Effector memory CD4-positive, alpha-beta T cell (primary cell): Measurements from ENCODE around the gene CBS.
"Not testable (repeated sequence)": the region's sequence is repeated elsewhere in the genome, so short reads cannot be mapped to it uniquely, and the experiment has no call there.

Experiments
- DNase-seq, 3 donors: peaks; one replicate each; pipeline ENCODE4 v3.0.0-alpha.2; 2020
- H3K27ac ChIP-seq: 2 replicates; pipeline ENCODE4 v1.7.0; 2013; ENCODE audit warnings: mild to moderate bottlenecking, low read length, moderate library complexity; ENCODE audit not compliant: insufficient read depth, poor library complexity, severe bottlenecking
- H3K27me3 ChIP-seq: replicated peaks from 2 replicates; pipeline ENCODE4 v1.7.0; 2013; ENCODE audit warnings: mild to moderate bottlenecking, low read length; ENCODE audit not compliant: insufficient read depth, control insufficient read depth, poor library complexity, severe bottlenecking
- H3K36me3 ChIP-seq: 2 replicates; pipeline ENCODE4 v1.7.0; 2013; ENCODE audit warnings: mild to moderate bottlenecking, low read length, moderate library complexity; ENCODE audit not compliant: control insufficient read depth, insufficient read depth
- H3K4me1 ChIP-seq: 2 replicates; pipeline ENCODE4 v1.7.0; 2013; ENCODE audit warnings: low read length, mild to moderate bottlenecking; ENCODE audit not compliant: control insufficient read depth, insufficient read depth, poor library complexity, severe bottlenecking
- H3K4me3 ChIP-seq: 2 replicates; pipeline ENCODE4 v1.7.0; 2013; ENCODE audit warnings: low read length, low read depth, mild to moderate bottlenecking; ENCODE audit not compliant: insufficient read depth, poor library complexity, severe bottlenecking
- H3K9me3 ChIP-seq: 2 replicates; pipeline ENCODE4 v1.7.0; 2013; ENCODE audit warnings: mild to moderate bottlenecking, low read length, moderate library complexity; ENCODE audit not compliant: control insufficient read depth
- total RNA-seq, 3 donors: gene quantifications; one replicate each; lab custom pipeline; 2026; lab: John Stamatoyannopoulos, UW

The CBS gene
- 0 reads per million in 3 donors for total RNA-seq

DNA sequence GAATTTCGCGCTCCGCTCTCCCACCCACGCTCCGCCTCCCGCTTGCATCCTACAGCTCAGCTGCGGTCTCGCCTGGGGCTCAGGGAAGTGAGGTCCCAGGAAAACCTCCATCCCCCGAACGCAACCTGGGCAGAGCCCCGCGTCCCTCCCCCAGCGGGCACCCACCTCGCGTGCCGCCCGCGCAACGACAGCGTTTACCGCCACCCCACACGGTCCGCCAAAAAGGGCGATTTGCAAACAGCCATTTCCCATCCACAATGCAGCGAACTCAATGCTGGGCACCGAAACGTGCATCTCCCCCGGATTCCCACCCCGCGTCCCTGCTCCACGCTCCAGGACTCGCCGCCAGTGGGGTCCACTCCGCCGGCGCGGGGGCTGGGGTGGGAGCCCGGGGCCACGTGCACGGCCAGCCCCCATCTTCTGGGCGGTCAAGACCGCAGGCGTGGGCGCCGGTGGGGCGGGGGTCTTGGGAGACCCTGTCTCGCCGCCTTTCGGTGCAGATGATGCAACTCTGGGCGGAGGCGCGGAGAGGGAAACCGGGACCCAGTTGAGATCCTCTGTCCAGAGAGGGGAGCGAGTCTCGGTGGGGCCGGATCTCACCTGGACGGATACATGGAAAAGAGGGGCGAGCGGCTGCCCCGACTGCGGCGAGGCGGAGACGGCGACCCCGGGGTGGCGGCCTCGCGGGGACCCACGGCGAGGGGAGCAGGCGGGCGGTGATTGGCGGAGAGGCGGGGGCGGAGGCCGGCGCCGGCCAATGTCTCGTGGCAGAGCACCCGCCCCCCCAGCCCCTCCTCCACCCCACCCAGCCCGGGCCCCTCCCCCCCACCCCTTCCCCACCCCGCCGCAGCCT is at the start of gene CBS:
Gene CBS (minus strand): TSS at position 666 of the 853 bp plus-strand sequence. CDS start 3,642 bp downstream, outside the sequence.
- not testable (repeated sequence) for DNase-seq, H3K36me3 ChIP-seq, H3K4me1 ChIP-seq, H3K27ac ChIP-seq, H3K4me3 ChIP-seq, H3K9me3 ChIP-seq, H3K27me3 ChIP-seq

DNA sequence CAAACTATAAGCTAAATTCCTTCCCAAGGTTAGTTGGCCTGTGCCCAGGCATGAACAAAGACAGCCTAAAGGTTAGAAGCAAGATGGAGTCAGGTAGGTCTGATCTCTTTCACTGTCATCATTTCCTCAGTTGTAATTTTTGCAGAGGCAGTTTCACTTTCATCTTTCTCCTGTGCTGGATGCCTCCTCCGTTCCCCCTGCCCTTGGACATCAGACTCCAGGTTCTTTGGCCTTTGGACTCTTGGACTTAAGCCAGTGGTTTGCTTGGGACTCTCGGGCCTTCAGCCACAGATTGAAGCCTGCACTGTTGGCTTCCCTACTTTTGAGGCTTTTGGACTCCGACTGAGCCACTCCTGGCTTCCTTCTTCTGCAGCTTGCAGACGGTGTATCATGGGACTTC is 40.3 kb upstream of the CBS start:
- DNase-seq, H3K4me1 ChIP-seq, H3K27ac ChIP-seq, H3K9me3 ChIP-seq, H3K4me3 ChIP-seq, H3K27me3 ChIP-seq, H3K36me3 ChIP-seq: not testable (repeated sequence)

DNA sequence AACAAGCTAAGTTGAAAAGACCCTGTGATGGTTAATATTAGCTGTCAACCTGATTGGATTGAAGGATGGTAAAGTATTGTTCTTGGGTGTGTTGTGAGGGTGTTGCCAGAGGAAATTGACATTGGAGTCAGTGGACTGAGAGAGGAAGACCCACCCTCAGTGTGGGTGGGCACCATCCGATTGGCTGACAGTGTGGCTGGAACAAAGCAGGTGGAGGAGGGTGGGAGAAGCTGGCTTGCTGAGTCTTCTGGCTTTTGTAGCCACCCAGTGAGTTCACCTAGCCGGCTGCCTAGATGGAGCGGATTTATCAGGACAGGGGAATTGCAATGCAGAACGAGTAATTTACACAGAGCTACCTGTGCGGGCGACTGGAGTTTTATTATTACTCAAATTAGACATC is 38.8 kb upstream of the CBS start:
- not testable (repeated sequence) for H3K27me3 ChIP-seq, H3K36me3 ChIP-seq, H3K9me3 ChIP-seq, H3K27ac ChIP-seq, H3K4me1 ChIP-seq, H3K4me3 ChIP-seq, DNase-seq

DNA sequence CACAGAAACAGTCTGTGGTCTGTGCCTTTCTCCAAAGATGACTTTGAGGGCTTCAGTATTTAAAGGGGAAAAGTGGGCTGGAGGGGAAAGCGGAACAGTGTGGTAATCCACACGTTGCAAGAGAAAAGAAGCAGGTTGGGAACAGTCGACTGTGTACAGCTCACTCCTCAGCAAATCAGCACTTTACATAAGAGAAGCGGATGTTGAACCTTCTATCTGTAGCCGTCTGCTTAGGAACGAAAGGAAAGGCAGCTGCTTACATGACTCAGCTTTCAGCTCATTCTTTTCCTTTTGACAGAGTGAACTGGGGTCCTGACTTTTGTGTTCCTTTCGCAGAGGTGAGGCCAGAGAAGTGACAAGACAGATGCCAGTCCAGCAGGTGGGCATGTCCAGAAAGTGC is 33.4 kb upstream of the CBS start:
- H3K27ac ChIP-seq, DNase-seq, H3K9me3 ChIP-seq, H3K4me3 ChIP-seq, H3K4me1 ChIP-seq, H3K27me3 ChIP-seq, H3K36me3 ChIP-seq: not testable (repeated sequence)

DNA sequence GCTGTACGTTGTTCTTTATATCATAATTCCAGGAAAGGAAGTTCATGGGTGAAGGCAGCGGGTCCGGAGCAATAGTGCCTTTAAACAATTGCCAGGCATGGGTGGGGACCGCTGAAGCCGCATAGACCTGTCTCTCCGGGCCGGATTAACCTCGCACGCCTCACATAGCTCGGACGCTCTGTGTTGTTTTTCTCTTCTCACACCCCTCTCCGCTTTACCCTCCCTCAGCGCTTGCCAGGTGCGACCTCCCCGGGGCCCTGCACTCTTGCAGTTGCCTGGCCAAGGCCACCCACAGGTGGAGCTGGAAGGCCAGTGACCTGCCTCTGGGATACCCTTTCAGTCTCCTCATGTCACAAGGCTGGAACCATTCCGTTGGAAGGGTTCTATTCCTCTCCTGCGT is 32.5 kb upstream of the CBS start:
- not testable (repeated sequence) for H3K9me3 ChIP-seq, H3K4me1 ChIP-seq, H3K27me3 ChIP-seq, H3K27ac ChIP-seq, H3K4me3 ChIP-seq, DNase-seq, H3K36me3 ChIP-seq

DNA sequence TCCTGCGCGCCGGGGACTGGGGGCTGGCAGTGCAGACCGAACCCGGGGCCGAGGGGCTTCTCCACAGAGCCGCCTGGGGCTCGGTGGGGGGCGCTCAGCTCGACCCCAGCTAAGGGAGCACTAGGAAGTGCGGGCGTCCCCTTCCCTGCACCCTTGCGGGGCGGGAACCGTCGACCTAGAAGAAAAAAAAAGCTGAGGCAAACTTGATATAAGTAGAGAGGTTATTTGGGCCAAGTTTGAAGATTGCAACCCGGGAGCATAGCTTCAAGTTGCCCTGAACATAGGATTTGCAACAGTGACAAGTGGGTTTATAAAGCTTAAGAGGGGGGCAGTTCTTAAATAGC is 32.1 kb upstream of the CBS start:
- DNase-seq: not testable (repeated sequence)

DNA sequence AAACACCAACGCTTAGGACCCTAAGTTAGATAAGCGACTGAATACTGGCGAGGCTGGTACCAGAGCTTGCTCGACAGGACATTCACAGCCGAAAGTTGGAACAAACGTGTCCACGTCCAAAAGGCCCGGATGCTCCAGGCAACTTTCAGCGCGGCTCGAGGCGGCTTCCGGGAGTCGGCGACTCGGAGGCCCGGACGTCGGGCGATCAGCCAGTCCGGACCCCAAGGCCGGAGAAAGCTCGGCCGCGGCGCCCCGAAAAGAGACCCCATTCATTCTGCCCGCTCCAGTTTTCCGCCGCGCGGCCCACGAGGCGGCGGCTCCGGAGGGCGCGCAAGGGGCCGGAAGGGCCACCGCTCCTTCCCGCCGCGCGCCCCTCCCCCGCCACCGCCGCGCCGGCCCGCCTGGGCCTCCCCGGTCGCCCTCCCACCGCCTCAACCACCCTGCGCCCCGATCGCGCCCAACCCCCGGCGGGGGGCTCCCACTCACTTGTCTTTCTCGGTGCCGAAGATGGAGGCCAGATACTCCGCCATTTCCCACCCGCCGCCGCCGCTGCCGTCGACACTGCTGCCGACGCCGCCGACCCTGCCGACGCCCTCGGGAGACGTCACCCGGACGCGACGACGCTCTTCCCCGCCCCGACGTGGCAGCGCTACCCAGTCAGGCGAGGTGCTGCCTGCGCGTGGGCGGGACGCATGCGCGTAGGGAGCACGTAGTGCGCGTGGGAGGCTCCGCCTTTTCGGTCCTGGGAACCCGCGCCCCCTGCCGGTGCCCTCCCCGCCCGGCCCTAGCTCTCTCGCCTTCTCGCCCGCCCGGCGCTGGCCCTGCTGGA is 31.5 kb upstream of the CBS start, which contains the start of gene U2AF1:
Gene U2AF1 (minus strand): TSS at position 606 of the 829 bp plus-strand sequence. CDS start 76 bp downstream, at position 530.
- H3K27ac ChIP-seq: peak within 1 kb of the TSS; percentile 60
- H3K4me3 ChIP-seq, H3K36me3 ChIP-seq, H3K27me3 ChIP-seq, H3K9me3 ChIP-seq, H3K4me1 ChIP-seq: not testable (repeated sequence)
- DNase-seq: peak; percentile 50 to 73 (median 61)

More for the DNA sequence above, 32.1 kb upstream of the CBS start:
- H3K4me1 ChIP-seq, H3K9me3 ChIP-seq, H3K4me3 ChIP-seq, H3K27ac ChIP-seq, H3K36me3 ChIP-seq, H3K27me3 ChIP-seq: not testable (repeated sequence)

DNA sequence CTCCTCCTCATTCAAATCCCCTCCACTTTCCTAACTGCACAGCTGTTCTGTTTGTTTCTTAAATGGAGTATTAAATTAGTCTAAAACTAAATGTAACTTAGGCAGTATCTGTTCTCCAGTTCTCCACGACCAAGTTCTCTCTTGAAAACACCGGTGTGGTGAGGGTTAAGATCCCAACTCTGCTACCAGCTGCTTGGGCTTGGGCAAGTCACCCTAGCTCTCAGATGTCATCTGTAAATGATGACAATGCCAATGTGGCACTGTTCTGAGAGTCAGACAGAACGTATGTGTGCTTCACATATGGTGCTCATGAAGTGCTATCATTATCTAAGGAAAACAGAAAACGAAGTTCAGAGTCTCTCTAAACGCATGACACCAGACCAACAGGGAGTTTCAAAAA is 29.0 kb upstream of the CBS start:
- H3K27me3 ChIP-seq, H3K4me1 ChIP-seq, H3K9me3 ChIP-seq, H3K27ac ChIP-seq, H3K4me3 ChIP-seq, H3K36me3 ChIP-seq, DNase-seq: not testable (repeated sequence)

DNA sequence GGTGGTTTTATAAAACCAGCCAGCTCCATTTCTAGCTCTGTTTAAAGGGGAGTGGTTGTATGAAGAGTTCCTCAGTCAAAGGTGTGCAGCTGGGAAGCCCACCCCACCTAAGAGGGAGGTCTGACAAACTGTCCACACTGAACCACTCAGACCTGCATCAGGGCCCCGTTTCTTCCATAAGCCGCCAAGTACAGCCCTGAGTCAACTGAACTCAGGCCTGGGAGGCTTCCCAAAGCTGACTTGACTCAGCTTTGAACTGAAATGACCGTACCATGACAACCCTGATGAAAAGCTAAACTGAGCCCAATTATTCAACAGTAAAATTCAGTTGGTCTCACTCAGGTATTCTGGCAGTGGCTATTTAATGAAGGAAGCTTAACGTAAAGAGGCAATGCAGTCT is 26.6 kb upstream of the CBS start:
- not testable (repeated sequence) for DNase-seq, H3K9me3 ChIP-seq, H3K4me3 ChIP-seq, H3K36me3 ChIP-seq, H3K4me1 ChIP-seq, H3K27ac ChIP-seq, H3K27me3 ChIP-seq

DNA sequence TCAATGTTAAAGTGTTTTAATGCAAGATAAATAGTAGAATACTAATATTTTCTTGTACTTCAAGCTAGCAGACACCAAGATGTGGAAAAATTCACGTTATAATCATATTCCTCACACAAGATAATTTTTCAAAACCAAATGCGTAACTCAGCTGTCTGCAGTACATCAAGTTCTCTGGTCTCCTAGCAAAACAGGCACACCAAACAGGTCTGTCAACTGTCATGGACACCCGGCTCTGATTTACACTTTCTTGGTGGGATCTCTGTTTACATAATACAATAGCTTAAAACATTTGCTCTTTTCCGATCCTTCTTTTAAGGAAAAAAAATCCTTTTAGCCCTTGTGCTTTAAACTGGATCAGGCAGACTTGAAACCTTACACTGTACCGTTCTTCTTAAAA is 26.0 kb upstream of the CBS start:
- DNase-seq, H3K36me3 ChIP-seq: not testable (repeated sequence)

More for the DNA sequence above, 26.0 kb upstream of the CBS start:
- not testable (repeated sequence) for H3K27me3 ChIP-seq, H3K9me3 ChIP-seq, H3K27ac ChIP-seq, H3K4me3 ChIP-seq, H3K4me1 ChIP-seq
